Transverse colon (tissue), 4 donors: ENCODE results near the gene TCF7L2.

Experiments
- POLR2A ChIP-seq: fragments of 450-650 bp; IDR thresholded peaks from one replicate; pipeline ENCODE4 v1.6.1; 2016; ENCODE audit warnings: antibody characterized with exemption, mild to moderate bottlenecking, moderate library complexity
- POLR2AphosphoS5 ChIP-seq, 3 donors: sonication (generic); formaldehyde crosslinking; IDR thresholded peaks; one replicate each; pipeline ENCODE4 v1.6.1; 2016; ENCODE audit warnings: antibody characterized with exemption in 3 of 3
- TF ChIP-seq, protein P1 (sequence below), 5 experiments: fragments of 200-600 bp in 3 of 5; fragments of 450-650 bp in 2 of 5; sonication (generic) in 3 of 5; IDR thresholded peaks; 1 replicate in 2 of 5; 2 replicates in 3 of 5; pipeline ENCODE4 v1.5.1; 2016 to 2017; ENCODE audit warnings: antibody characterized with exemption in 5 of 5, inconsistent platforms in 3 of 5, mild to moderate bottlenecking in 2 of 5, moderate library complexity in 1 of 5

- TF ChIP-seq, protein P1, sequence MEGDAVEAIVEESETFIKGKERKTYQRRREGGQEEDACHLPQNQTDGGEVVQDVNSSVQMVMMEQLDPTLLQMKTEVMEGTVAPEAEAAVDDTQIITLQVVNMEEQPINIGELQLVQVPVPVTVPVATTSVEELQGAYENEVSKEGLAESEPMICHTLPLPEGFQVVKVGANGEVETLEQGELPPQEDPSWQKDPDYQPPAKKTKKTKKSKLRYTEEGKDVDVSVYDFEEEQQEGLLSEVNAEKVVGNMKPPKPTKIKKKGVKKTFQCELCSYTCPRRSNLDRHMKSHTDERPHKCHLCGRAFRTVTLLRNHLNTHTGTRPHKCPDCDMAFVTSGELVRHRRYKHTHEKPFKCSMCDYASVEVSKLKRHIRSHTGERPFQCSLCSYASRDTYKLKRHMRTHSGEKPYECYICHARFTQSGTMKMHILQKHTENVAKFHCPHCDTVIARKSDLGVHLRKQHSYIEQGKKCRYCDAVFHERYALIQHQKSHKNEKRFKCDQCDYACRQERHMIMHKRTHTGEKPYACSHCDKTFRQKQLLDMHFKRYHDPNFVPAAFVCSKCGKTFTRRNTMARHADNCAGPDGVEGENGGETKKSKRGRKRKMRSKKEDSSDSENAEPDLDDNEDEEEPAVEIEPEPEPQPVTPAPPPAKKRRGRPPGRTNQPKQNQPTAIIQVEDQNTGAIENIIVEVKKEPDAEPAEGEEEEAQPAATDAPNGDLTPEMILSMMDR (IDR thresholded peaks at IDR 0.05) = no peak
- no peak for TF ChIP-seq POLR2AphosphoS5 (IDR thresholded peaks at IDR 0.05)
- no peak for TF ChIP-seq POLR2A
These were observed 30.3 kb upstream of the TCF7L2 start for GRCh38 chr10:112919721-112920120.
